Hematopoietic multipotent progenitor cell treated with erythropoietin and hydrocortisone succinate and interleukin-3 and kit ligand, for 6 days (in vitro differentiated cells): Measurements from ENCODE around the gene LAMA5.

Experiments
- DNase-seq: peaks from one replicate; pipeline ENCODE4 v3.0.0-alpha.2; 2015

LAMA5 gene

GRCh38 chr20:62404761-62405107, 37.6 kb upstream of the LAMA5 start:
- DNase-seq: no peak

- DNase-seq: no peak
Measured at GRCh38 chr20:62404112-62404665, 37.1 kb upstream of the LAMA5 start.

- no peak for DNase-seq
Measured at GRCh38 chr20:62403331-62403730, 36.2 kb upstream of the LAMA5 start.

GRCh38 chr20:62402456-62403150, 35.5 kb upstream of the LAMA5 start:
- DNase-seq: no peak

GRCh38 chr20:62401331-62401779, 34.2 kb upstream of the LAMA5 start:
- no peak for DNase-seq

- DNase-seq: no peak
Measured at GRCh38 chr20:62400541-62400940, 33.4 kb upstream of the LAMA5 start.

GRCh38 chr20:62400021-62400420, 32.9 kb upstream of the LAMA5 start:
- DNase-seq: no peak

GRCh38 chr20:62398120-62398821, 31.2 kb upstream of the LAMA5 start:
- no peak for DNase-seq

GRCh38 chr20:62396367-62397239, 29.5 kb upstream of the LAMA5 start:
- no peak for DNase-seq

- no peak for DNase-seq
Measured at GRCh38 chr20:62395311-62396242, 28.5 kb upstream of the LAMA5 start.

- no peak for DNase-seq
Measured at GRCh38 chr20:62394248-62395245, 27.4 kb upstream of the LAMA5 start.

- no peak for DNase-seq
Measured at GRCh38 chr20:62393830-62394229, 26.7 kb upstream of the LAMA5 start.

- DNase-seq: no peak
Measured at GRCh38 chr20:62393335-62393665, 26.2 kb upstream of the LAMA5 start.

- DNase-seq: no peak
Measured at GRCh38 chr20:62392621-62393334, 25.7 kb upstream of the LAMA5 start.

- no peak for DNase-seq
Measured at GRCh38 chr20:62392077-62392418, 24.9 kb upstream of the LAMA5 start.

- DNase-seq: no peak
Measured at GRCh38 chr20:62391165-62392076, 24.3 kb upstream of the LAMA5 start.

- no peak for DNase-seq
Measured at GRCh38 chr20:62390317-62391164, 23.4 kb upstream of the LAMA5 start.

- no peak for DNase-seq
Measured at GRCh38 chr20:62389601-62390087, 22.5 kb upstream of the LAMA5 start.
